NCI-H2081 (cell line): ENCODE measurements around the gene TMPRSS7.

Experiments
- DNase-seq, 2 experiments: peaks; one replicate each; lab custom pipeline; 2025; lab: John Stamatoyannopoulos, UW

The TMPRSS7 gene

GRCh38 chr3:112128843-112129727 lies 94.5 kb downstream of the TMPRSS7 start:
- DNase-seq, result no peak

- DNase-seq, result no peak
Observed at GRCh38 chr3:112129925-112130637, 95.5 kb downstream of the TMPRSS7 start.

- DNase-seq, result no peak
Observed at GRCh38 chr3:112130638-112130993, 96.1 kb downstream of the TMPRSS7 start.
